GM21360 (cell line): ENCODE measurements around the gene ZNF213.

Source experiments
- ATAC-seq: cut with Tn5 transposase; IDR thresholded peaks from one replicate; pipeline ENCODE4 v1.9.1; 2021; ENCODE audit warnings: mild to moderate bottlenecking, moderate library complexity; ENCODE audit not compliant: unreplicated experiment

ZNF213 gene

DNA sequence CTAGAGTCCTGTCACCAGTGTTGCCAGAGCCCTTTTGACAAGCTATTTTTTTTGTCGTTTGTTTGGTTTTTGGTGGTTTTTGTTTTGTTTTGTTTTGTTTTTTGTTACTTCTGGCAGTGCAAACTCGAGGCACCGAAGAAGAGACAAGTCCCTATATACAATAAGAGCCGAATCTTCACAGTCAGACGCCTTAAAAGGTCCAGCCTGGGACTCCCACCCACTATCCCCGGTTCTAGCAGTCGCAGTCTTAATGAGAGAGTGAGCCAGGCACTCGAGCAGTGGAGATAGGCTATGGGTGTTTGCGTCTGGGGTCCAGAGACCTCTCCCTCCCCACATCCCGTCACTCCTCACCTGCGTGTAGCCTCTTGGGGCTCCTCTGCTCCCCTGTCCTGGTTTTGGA, 55.0 kb downstream of the ZNF213 start:
- no peak for ATAC-seq

DNA sequence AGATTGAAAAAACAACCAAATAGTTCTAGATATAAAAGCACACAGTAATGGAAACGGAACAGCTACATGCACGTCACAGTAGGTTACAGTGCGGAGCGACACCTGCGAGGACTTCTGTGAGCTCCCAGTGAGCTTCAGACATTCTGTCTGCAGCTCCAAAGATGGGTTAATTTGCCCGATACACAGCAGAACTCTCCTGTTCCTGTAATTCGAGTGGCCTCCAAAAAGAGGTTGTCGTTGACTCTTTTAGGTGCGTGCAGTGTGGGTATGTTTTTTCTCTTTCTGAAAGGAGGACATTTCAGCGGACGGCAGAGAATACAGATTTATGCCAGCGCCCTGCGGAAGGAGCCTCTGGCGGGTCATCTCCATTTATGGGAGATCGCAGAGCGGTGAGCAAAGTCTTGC, 56.1 kb downstream of the ZNF213 start:
- no peak for ATAC-seq
